ENCODE data around the gene LEPROT. TPM values are rescaled to one million over a fixed set of nuclear protein-coding genes. Genes with fewer than 3 reads are reported as not detected.
A peak's percentile ranks its signal among the peaks of the same experiment; 100 is the strongest.
"Not testable (repeated sequence)": the region's sequence is repeated elsewhere in the genome, so short reads cannot be mapped to it uniquely, and the experiment has no call there.

LEPROT gene
- total and polyA plus RNA-seq, 8 donors, result 9.3 to 101 (median 28.7) TPM

GRCh38 chr1:65459397-65459768 lies 38.9 kb downstream of the LEPROT start:
- no peaks in the 10 kb centered on the region for H3K9me3 ChIP-seq
- H3K27me3 ChIP-seq, result no peaks in the 10 kb centered on the region
- DNase-seq, result peak in 1 of 2 donors; percentile 39
- intact Hi-C loops (cut with DNase I; ENCODE audit: low total_unique reads), result no loop called here
- no peak overlapping the region for H3K4me3 ChIP-seq
- WGBS, 5 donors, result 32 to 59% (median 47%) methylated on average over 1 of the region's 1 CpG
- TF ChIP-seq CTCF (IDR thresholded peaks at IDR 0.05) (peak in 4 of 7 experiments; percentile 6 to 43 (median 27)), POLR2A (IDR thresholded peaks at IDR 0.05) (no peak), EP300 (IDR thresholded peaks at IDR 0.05) (no peak), POLR2AphosphoS5 (IDR thresholded peaks at IDR 0.05) (no peak)
- peaks cover 0 to 8% (median 0%) of the 10 kb centered on the region in 4 donors for H3K4me1 ChIP-seq
- no peak overlapping the region for H3K27ac ChIP-seq
- H3K36me3 ChIP-seq, result no peaks in the 10 kb centered on the region

- intact Hi-C loops (cut with DNase I; ENCODE audit: low total_unique reads), result not testable (repeated sequence)
Observed at GRCh38 chr1:65465837-65466236, 45.4 kb downstream of the LEPROT start.

GRCh38 chr1:65467536-65467935 lies 47.1 kb downstream of the LEPROT start:
- whole genome bisulfite sequencing, 5 donors, result 19 to 53% (median 28%) methylated on average over 6 of the region's 6 CpGs
- intact Hi-C loops (cut with DNase I; ENCODE audit: low total_unique reads), result no loop called here
- H3K4me1 ChIP-seq, result peaks cover 10 to 46% (median 33%) of the 10 kb centered on the region in 4 donors
- no peaks in the 10 kb centered on the region for H3K9me3 ChIP-seq
- TF ChIP-seq POLR2A (IDR thresholded peaks at IDR 0.05), result no peak
- no peak for TF ChIP-seq CTCF (IDR thresholded peaks at IDR 0.05)
- no peak for TF ChIP-seq EP300 (IDR thresholded peaks at IDR 0.05)
- TF ChIP-seq POLR2AphosphoS5 (IDR thresholded peaks at IDR 0.05), result peak in 1 of 3 donors; percentile 45
- H3K36me3 ChIP-seq, result no peaks in the 10 kb centered on the region
- H3K4me3 ChIP-seq, result no peak overlapping the region
- peak; percentile 58 to 86 for DNase-seq
- H3K27me3 ChIP-seq, result no peaks in the 10 kb centered on the region
- H3K27ac ChIP-seq, result peak overlapping the region in 1 of 5 donors; percentile 7

More at GRCh38 chr1:65465837-65466236, 45.4 kb downstream of the LEPROT start:
- H3K27me3 ChIP-seq, H3K27ac ChIP-seq, H3K4me3 ChIP-seq, DNase-seq, H3K36me3 ChIP-seq, H3K9me3 ChIP-seq: not testable (repeated sequence)
- WGBS, 5 donors, result 94 to 100% (median 96%) methylated on average over 1 of the region's 1 CpG
- peaks cover 10 to 37% (median 27%) of the 10 kb centered on the region in 4 donors for H3K4me1 ChIP-seq

- H3K4me3 ChIP-seq, result no peak overlapping the region
- 39 to 57% (median 46%) methylated on average over 4 of the region's 4 CpGs for WGBS, 5 donors
- H3K27ac ChIP-seq, result peak overlapping the region; percentile 25 to 86 (median 54)
- TF ChIP-seq POLR2AphosphoS5 (IDR thresholded peaks at IDR 0.05), result no peak
- TF ChIP-seq POLR2A (IDR thresholded peaks at IDR 0.05), result no peak
- no peak for TF ChIP-seq CTCF (IDR thresholded peaks at IDR 0.05)
- no peak for TF ChIP-seq EP300 (IDR thresholded peaks at IDR 0.05)
- no peaks in the 10 kb centered on the region for H3K36me3 ChIP-seq
- peaks cover 10 to 50% (median 35%) of the 10 kb centered on the region in 4 donors for H3K4me1 ChIP-seq
- H3K27me3 ChIP-seq, result no peaks in the 10 kb centered on the region
- no peak for DNase-seq
- no peaks in the 10 kb centered on the region for H3K9me3 ChIP-seq
- intact Hi-C loops (cut with DNase I; ENCODE audit: low total_unique reads), result no loop called here
Observed at GRCh38 chr1:65469126-65469888, 48.8 kb downstream of the LEPROT start.

GRCh38 chr1:65469889-65470340 lies 49.4 kb downstream of the LEPROT start:
- no peaks in the 10 kb centered on the region for H3K27me3 ChIP-seq
- no peak overlapping the region for H3K4me3 ChIP-seq
- H3K27ac ChIP-seq, result peak overlapping the region; percentile 25 to 86 (median 54)
- intact Hi-C loops (cut with DNase I; ENCODE audit: low total_unique reads), result no loop called here
- H3K9me3 ChIP-seq, result no peaks in the 10 kb centered on the region
- WGBS, 5 donors, result 26 to 44% (median 31%) methylated on average over 4 of the region's 4 CpGs
- TF ChIP-seq POLR2AphosphoS5 (IDR thresholded peaks at IDR 0.05) (no peak), CTCF (IDR thresholded peaks at IDR 0.05) (no peak), POLR2A (IDR thresholded peaks at IDR 0.05) (no peak), EP300 (IDR thresholded peaks at IDR 0.05) (no peak)
- no peaks in the 10 kb centered on the region for H3K36me3 ChIP-seq
- DNase-seq, result peak in 1 of 2 donors; percentile 48
- peaks cover 10 to 54% (median 36%) of the 10 kb centered on the region in 4 donors for H3K4me1 ChIP-seq

All from stomach (tissue), 9 donors.